ENCODE data around the gene PLEKHD1. TPM values are rescaled to one million over a fixed set of nuclear protein-coding genes. Genes with fewer than 3 reads are reported as not detected.

PLEKHD1 gene
- total and polyA plus RNA-seq, 4 donors: 0.05 to 0.08 (median 0.06) TPM; not detected in 1

GRCh38 chr14:69505338-69506240 lies 21.1 kb downstream of the PLEKHD1 start:
- no peaks in the 10 kb centered on the region for H3K27me3 ChIP-seq (ENCODE audit: control insufficient read depth in 4 of 4, insufficient read depth in 4 of 4, low read length in 3 of 4)
- no peaks in the 10 kb centered on the region for H3K36me3 ChIP-seq (ENCODE audit: control insufficient read depth in 4 of 4, insufficient read depth in 3 of 4, low read depth in 1 of 4, low read length in 3 of 4)
- no peaks in the 10 kb centered on the region for H3K9me3 ChIP-seq (ENCODE audit: control insufficient read depth in 4 of 4, low read length in 3 of 4)
- no peak overlapping the region for H3K4me3 ChIP-seq (ENCODE audit: low read depth in 1 of 3, low read length in 3 of 3)
- no peaks in the 10 kb centered on the region for H3K4me1 ChIP-seq (ENCODE audit: control insufficient read depth in 4 of 4, insufficient read depth in 4 of 4, low read length in 3 of 4)
- H3K27ac ChIP-seq (ENCODE audit: low read depth in 1 of 2, low read length in 2 of 2): no peak overlapping the region
- no peak overlapping the region for H3K9ac ChIP-seq (ENCODE audit: low read depth in 1 of 2, low read length in 2 of 2)
- 89% methylated on average over 8 of the region's 8 CpGs for WGBS
- DNase-seq (ENCODE audit: low spot score): no peak
- TF ChIP-seq FOXA1 (IDR thresholded peaks at IDR 0.05) (no peak), HNF4G (IDR thresholded peaks at IDR 0.05) (no peak), ZBTB33 (IDR thresholded peaks at IDR 0.05) (no peak), HNF4A (conservative IDR thresholded peaks at IDR 0.05) (no peak), GABPA (IDR thresholded peaks at IDR 0.05 in 1 of 2, conservative IDR thresholded peaks at IDR 0.05 in 1 of 2) (no peak), TAF1 (conservative IDR thresholded peaks at IDR 0.05) (no peak), RXRA (IDR thresholded peaks at IDR 0.05) (no peak), FOXA2 (IDR thresholded peaks at IDR 0.05) (no peak), CTCF (IDR thresholded peaks at IDR 0.05; ENCODE audit: low read depth, low read length, missing input control) (no peak), ATF3 (IDR thresholded peaks at IDR 0.05) (no peak), MAX (IDR thresholded peaks at IDR 0.05) (no peak), NR2F2 (IDR thresholded peaks at IDR 0.05) (no peak), EGR1 (IDR thresholded peaks at IDR 0.05; ENCODE audit: low read depth in 2 of 2) (no peak), JUND (IDR thresholded peaks at IDR 0.05) (no peak), RAD21 (IDR thresholded peaks at IDR 0.05) (no peak), REST (IDR thresholded peaks at IDR 0.05) (no peak), SP1 (IDR thresholded peaks at IDR 0.05) (no peak), YY1 (IDR thresholded peaks at IDR 0.05) (no peak)

Data from liver (tissue), 9 donors.